Measurements from ENCODE around the gene STMP1.

STMP1 gene

DNA sequence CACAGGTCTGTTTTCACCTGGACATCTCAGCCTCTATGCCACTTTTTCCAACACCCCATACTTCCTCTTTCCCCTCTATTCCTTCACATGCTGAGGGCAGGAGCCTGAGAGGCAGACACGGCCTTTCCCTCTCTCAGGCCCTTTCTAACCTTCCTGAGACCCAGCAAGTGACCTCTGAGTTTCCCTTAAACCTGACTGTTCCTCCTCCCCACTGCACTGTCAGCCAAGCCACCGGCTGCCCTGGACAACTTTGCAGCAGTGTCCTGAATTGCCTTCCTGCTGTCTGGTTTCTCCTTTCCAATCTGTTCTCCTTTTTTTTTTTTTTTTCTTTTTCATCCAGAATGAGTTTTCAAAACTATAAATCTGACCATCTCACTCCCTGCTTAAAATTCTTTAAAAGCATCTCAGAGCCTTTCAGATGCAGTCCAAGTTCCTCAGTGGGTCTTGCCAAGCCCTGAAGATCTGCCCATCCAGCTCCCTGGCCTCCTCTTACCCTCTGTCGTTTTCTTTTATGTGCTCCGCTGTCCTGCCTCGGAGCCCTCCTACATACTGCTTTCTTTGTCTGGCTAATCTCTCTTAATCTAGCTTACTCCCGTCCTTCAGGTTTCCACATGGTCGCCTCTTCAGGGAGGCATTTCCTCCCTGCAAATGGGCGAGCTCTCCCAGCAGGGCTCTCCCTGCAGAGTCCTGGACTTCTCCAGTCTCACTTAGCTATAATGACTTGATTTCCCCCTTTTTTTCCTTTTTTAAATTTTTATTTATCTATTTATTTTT, 35.1 kb downstream of the STMP1 start:
- DNase-seq (ENCODE audit: low read depth), result no peak

DNA sequence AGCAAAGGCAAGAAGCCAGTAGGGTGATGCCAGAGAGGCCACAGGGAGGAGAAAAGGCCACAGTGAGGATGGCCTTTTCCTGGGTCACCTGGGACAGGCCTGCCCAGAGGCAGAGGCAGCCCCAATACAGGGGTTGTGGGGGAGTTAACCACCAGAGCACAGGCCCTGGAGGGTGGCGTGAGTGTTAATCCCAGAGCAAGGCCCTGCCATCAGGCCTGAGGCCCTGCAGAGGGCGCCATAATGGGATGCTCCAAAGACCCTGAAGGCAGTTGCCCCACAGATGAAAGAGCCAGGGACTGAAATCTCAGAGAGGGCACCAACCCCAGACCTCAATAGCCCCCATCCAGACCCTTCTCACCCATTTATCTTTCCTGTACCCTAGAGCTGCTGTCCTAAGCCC, 41.8 kb downstream of the STMP1 start:
- no peak for DNase-seq (ENCODE audit: low read depth)

DNA sequence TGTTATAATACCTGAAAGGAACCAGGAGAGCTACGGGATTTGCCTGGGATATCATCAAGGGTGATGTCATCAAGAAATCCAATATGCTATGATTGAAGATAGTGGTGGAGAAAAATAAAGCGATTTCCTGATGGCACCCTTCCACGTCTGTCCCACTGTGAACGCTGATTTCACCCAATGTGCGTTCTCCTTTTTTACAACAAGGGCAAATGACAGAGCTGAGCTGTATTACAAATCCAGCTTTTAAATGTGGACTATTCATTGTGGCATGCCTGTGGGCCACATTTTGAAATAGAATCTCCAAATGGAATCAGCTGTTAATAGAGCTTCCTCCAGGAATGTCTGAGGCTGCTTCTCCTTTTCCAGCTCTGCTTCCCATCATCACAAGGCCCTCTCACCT, 42.4 kb downstream of the STMP1 start:
- DNase-seq (ENCODE audit: low read depth), result no peak

- no peak for DNase-seq (ENCODE audit: low read depth)
Measured at GRCh38 chr7:135706038-135706742, 43.9 kb downstream of the STMP1 start.

GRCh38 chr7:135706858-135707569, 44.7 kb downstream of the STMP1 start:
- no peak for DNase-seq (ENCODE audit: low read depth)

DNA sequence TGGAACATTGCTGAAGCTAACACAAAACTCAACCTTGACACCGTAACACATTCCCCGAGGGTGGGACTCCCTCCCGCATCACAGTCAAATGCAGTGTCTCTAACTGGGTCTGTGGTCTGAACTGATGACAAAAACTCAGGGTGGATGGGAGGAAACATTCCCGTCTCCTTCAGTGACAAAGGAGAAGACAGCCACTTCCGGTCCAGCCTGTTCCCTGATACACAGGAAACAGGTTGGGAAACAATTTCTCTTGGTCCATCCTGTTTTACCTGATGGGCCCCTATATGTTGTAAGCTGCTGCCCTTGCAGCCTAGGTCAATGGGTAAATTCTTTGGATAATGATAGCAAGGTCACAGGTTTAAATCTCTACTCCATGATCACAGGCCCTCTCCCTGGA, 45.3 kb downstream of the STMP1 start:
- no peak for DNase-seq (ENCODE audit: low read depth)

GRCh38 chr7:135708041-135708440, 45.7 kb downstream of the STMP1 start:
- DNase-seq (ENCODE audit: low read depth), result no peak

DNA sequence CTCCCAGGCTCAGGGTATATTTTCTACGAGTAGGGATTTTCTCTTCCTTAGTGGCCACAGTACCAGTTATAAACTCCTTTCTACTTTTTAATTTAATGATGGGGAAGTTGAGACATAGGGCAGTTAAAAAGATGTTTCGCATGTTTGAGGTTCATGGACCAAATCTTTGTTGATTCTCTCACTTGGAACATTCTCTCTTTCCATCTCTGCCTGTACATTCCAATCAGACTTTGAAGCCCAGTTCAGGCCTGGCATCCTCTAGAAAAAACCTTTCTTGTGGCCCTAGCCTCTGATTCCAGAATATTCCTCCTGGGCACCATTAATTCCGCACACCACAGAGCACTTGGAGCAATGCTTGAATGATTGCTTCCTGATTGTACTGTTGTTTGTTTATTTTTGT, 47.2 kb downstream of the STMP1 start:
- no peak for DNase-seq (ENCODE audit: low read depth)

DNA sequence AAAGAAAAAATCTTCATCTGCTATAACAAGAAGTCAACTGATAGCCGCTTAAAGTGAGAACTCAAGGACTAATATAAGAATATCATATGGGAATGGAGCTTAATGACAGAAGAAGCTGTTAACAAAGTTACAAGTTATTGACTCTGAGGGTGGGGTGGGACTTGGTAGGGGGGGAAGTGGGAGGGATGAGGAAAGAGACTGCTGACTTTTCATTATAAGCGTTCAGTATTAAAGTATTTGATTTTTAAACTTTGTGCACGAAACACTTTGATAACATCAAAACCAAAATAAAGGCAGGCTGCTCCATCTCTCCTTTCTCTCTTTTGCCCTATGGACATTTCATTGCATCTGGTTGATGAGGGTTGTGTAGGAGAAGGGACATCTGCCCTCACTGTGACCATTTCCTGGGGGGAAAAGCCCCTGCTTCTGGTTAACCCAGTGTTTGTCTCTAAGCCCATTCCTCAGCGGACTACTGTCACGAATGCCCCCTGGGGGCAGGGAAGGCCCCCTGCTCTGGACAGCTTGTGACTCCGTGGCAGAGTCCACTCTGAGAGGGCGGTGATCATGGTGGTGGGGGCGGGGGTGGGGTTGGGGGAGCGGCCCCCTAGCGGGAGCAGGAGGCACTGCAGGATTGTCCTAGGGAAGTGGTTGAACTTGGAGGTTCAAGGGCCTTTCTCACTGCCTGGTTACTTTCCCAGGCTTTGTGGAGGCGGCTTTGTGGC, 48.3 kb downstream of the STMP1 start:
- DNase-seq (ENCODE audit: low read depth), result no peak

- DNase-seq (ENCODE audit: low read depth), result no peak
Measured at GRCh38 chr7:135711139-135711469, 48.8 kb downstream of the STMP1 start.

- no peak for DNase-seq (ENCODE audit: low read depth)
Measured at GRCh38 chr7:135712182-135712782, 50.0 kb downstream of the STMP1 start.

GRCh38 chr7:135712796-135713195, 50.5 kb downstream of the STMP1 start:
- DNase-seq (ENCODE audit: low read depth), result no peak

- DNase-seq (ENCODE audit: low read depth), result no peak
Measured at GRCh38 chr7:135713836-135714470, 51.6 kb downstream of the STMP1 start.

DNA sequence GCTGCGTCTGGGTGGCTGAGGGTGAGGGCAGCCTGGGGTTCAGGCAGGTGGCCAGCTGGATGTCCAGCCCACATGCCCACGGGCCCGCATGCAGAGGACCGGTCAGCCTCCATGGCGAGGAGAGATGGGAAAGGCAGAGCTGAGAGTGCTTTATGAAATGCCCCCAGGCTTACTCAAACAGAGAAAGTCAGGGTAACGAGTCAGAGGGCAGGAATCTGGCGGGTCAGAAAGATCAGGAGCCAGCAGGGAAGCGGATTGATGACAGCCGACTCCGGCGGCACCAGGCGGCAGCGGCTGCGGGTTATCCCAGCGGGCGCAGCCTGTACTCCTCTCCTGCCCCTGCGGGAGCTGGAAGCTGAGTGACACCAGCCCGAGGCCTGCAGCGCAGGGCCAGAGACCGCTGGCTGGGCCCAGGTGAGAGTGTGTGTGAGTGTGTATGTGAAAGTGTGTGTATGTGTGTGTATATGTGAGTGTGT, 52.3 kb downstream of the STMP1 start:
- no peak for DNase-seq (ENCODE audit: low read depth)

- no peak for DNase-seq (ENCODE audit: low read depth)
Measured at GRCh38 chr7:135715055-135715522, 52.8 kb downstream of the STMP1 start.

GRCh38 chr7:135715673-135716072, 53.4 kb downstream of the STMP1 start:
- no peak for DNase-seq (ENCODE audit: low read depth)

GRCh38 chr7:135716677-135717238, 54.4 kb downstream of the STMP1 start:
- no peak for DNase-seq (ENCODE audit: low read depth)

- DNase-seq (ENCODE audit: low read depth), result no peak
Measured at GRCh38 chr7:135717693-135718092, 55.4 kb downstream of the STMP1 start.

- no peak for DNase-seq (ENCODE audit: low read depth)
Measured at GRCh38 chr7:135718219-135718618, 55.9 kb downstream of the STMP1 start.

DNA sequence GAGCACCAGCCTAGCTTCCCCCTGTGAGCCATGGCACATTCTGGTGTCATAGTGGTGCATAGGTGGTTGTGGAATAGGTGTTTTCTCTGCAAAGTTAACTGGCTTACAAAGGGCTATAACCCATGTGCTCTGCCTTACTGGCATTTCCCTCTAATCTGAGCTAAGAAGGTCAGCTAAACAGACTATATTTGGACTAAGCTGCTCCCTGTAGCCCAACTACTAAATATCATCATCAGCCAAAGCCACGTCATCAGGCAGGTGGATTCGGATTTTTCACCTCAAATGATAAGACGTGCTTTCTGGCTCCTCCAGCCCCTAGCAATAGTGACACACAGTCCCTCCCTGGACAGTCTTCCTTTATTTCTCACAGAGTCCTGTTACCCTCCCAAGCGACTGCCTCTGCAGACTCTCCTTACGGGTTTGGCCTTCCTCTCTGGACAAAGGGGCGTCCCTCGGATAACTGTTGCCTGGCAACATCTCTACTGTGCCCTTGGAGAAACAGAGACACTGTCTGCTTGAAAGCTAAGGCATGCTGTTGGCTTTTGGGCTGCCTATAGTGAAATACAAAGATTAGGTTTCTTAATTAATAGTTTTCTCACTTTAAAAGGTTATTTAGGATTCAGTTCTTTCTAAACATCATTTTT, 56.6 kb downstream of the STMP1 start:
- no peak for DNase-seq (ENCODE audit: low read depth)
